Body of pancreas (tissue), 4 donors: ENCODE data around the gene ILDR2. TPM values are rescaled to one million over a fixed set of nuclear protein-coding genes. Genes with fewer than 3 reads are reported as not detected.
A peak's percentile ranks its signal among the peaks of the same experiment; 100 is the strongest.

ENCODE experiments used
- ATAC-seq: fragments of 150-250 bp; one replicate; pipeline ENCODE4 v1.9.1; 2016
- DNase-seq, 4 donors: peaks; one replicate each; pipeline ENCODE4 v3.0.0-alpha.2; 2019
- H3K27ac ChIP-seq, 4 donors: fragments of 200-600 bp; sonication (generic); 1 replicate in 3 of 4; 2 replicates in 1 of 4; pipeline versions ENCODE4 v1.5.1 to v1.6.1; 2016 to 2019; ENCODE audit warnings: mild to moderate bottlenecking in 1 of 4, mixed read lengths in 1 of 4, moderate library complexity in 1 of 4
- H3K27me3 ChIP-seq, 2 donors: fragments of 200-600 bp; sonication (generic); one replicate each; pipeline ENCODE4 v1.6.0; 2016; ENCODE audit warnings: mild to moderate bottlenecking in 1 of 2
- H3K36me3 ChIP-seq, 2 donors: fragments of 200-600 bp; sonication (generic); replicated peaks in 1 of 2; 2 replicates each; pipeline ENCODE4 v1.5.1; 2016; ENCODE audit warnings: low read depth in 2 of 2; ENCODE audit not compliant: insufficient read depth in 1 of 2
- H3K4me1 ChIP-seq: fragments of 200-600 bp; sonication (generic); one replicate; pipeline ENCODE4 v1.6.0; 2016
- H3K4me3 ChIP-seq, 2 donors: fragments of 200-600 bp; sonication (generic); 1 replicate in 1 of 2; 2 replicates in 1 of 2; pipeline ENCODE4 v1.5.1; 2016 to 2019
- H3K9me3 ChIP-seq, 3 donors: fragments of 200-600 bp; sonication (generic); 1 replicate in 2 of 3; 2 replicates in 1 of 3; pipeline ENCODE4 v1.5.1; 2016
- POLR2A ChIP-seq, 3 donors: fragments of 450-650 bp; IDR thresholded peaks; one replicate each; pipeline ENCODE4 v1.6.1; 2016; ENCODE audit warnings: antibody characterized with exemption in 3 of 3, mild to moderate bottlenecking in 2 of 3
- WGBS, 2 donors: methylation state at CpG; one replicate each; pipeline ENCODE4 v1.1.5; 2017; 5-methylcytosine and 5-hydroxymethylcytosine counted together
- intact Hi-C: fragments of 100-400 bp; cut with DNase I; formaldehyde crosslinking; loops from one replicate; pipeline ENCODE4 v1.15.1; 2023
- total RNA-seq, 2 donors: library from RNA; depleted of rRNA; stranded (reverse); fragments of >200 nt; gene quantifications; one replicate each; pipeline ENCODE4 v1.1.0, GENCODE V29; 2016
- TF ChIP-seq, protein P1 (sequence below), 7 experiments: fragments of 450-650 bp in 4 of 7; fragments of 200-600 bp in 3 of 7; sonication (generic) in 3 of 7; IDR thresholded peaks; one replicate each; pipeline ENCODE4 v1.5.1; 2016 to 2019; ENCODE audit warnings: antibody characterized with exemption in 7 of 7

Gene ILDR2, protein sequence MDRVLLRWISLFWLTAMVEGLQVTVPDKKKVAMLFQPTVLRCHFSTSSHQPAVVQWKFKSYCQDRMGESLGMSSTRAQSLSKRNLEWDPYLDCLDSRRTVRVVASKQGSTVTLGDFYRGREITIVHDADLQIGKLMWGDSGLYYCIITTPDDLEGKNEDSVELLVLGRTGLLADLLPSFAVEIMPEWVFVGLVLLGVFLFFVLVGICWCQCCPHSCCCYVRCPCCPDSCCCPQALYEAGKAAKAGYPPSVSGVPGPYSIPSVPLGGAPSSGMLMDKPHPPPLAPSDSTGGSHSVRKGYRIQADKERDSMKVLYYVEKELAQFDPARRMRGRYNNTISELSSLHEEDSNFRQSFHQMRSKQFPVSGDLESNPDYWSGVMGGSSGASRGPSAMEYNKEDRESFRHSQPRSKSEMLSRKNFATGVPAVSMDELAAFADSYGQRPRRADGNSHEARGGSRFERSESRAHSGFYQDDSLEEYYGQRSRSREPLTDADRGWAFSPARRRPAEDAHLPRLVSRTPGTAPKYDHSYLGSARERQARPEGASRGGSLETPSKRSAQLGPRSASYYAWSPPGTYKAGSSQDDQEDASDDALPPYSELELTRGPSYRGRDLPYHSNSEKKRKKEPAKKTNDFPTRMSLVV
- total RNA-seq: under 1 TPM; 0.52 to 0.66 TPM

DNA sequence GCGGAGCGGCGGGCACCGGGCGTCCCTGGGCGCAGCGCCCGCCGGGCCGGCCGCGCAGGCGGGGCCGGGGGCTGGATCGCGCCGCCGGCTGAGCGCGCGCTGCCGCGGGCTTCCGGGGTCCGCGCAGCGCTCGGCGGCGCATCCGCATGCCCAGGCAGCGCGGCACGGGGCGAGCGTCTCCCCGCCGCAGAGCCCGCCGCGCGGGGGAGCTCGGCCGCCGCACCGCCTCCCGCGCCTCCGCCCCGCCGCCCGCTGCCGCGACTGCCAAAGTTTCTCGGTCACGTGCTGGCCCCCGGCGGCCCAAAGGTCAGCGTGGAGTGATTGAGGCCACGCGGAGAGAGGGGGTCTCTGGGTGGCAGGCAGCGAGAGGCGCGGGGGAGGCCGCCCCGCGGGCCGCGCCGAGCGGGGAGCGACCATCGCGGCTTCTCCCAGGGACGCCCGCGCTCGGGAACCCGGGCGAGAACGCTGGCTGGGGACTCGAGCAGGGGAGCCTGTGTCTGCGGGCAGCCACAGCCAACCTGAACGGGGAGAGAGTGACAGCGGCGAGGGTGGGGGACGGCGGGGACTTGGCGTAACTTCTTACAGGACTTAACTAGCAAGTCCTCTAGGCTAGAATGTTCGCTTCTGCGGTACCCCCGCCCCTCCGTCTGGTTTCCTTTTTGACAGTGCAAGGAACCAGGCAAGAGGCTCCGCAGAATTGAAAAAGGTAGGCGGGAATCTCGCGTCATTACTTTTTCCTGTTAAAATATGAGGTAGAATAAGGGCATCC lies at the start of gene ILDR2:
ILDR2 (minus strand) TSS at position 180 of the 769 bp plus-strand sequence. CDS start 272 bp downstream, outside the sequence.
- TF ChIP-seq, protein P1, sequence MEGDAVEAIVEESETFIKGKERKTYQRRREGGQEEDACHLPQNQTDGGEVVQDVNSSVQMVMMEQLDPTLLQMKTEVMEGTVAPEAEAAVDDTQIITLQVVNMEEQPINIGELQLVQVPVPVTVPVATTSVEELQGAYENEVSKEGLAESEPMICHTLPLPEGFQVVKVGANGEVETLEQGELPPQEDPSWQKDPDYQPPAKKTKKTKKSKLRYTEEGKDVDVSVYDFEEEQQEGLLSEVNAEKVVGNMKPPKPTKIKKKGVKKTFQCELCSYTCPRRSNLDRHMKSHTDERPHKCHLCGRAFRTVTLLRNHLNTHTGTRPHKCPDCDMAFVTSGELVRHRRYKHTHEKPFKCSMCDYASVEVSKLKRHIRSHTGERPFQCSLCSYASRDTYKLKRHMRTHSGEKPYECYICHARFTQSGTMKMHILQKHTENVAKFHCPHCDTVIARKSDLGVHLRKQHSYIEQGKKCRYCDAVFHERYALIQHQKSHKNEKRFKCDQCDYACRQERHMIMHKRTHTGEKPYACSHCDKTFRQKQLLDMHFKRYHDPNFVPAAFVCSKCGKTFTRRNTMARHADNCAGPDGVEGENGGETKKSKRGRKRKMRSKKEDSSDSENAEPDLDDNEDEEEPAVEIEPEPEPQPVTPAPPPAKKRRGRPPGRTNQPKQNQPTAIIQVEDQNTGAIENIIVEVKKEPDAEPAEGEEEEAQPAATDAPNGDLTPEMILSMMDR (IDR thresholded peaks at IDR 0.05): peak in 2 of 7 experiments; percentile 15 to 40
- TF ChIP-seq POLR2A (IDR thresholded peaks at IDR 0.05): peak in 1 of 3 donors; percentile 26
- Histone ChIP-seq H3K27ac (peak within 1 kb of the TSS in 2 of 4 donors; percentile 28 to 52), H3K27me3 (no peaks in the 10 kb centered on the region), H3K9me3 (no peaks in the 10 kb centered on the region), H3K36me3 (no peaks in the 10 kb centered on the region), H3K4me3 (peak within 1 kb of the TSS; percentile 10 to 67), H3K4me1 (no peaks in the 10 kb centered on the region)
- ATAC-seq: peak; percentile 85
- WGBS, 2 donors: 0% methylated on average over 12 to 70 of the region's 97 CpGs
- peak; percentile 44 to 68 (median 54) for DNase-seq
- intact Hi-C loops: no loop called here

DNA sequence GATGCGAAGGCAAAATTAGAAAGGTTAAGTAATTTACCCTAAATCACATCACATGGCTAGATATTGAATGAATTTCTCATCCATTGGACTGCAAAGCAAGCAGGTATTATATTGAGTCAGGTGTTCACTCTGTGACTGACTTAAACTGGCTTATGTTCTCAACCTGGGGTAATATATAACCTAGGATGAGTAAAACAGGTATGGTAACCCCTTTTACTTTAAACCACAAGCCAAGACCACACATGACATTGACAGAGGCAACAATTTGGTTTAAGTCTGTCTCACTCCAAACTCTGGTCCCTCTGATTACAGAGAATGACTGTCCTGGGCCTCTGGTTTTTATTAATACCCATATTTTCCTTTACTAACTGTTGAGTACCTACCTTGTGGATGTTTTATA lies 47.0 kb upstream of the ILDR2 start:
- intact Hi-C loops: no loop called here
- ATAC-seq: no peak
- no peaks in the 10 kb centered on the region for H3K4me1 ChIP-seq
- H3K9me3 ChIP-seq: no peaks in the 10 kb centered on the region
- no peak for DNase-seq
- no peak overlapping the region for H3K27ac ChIP-seq
- no peak overlapping the region for H3K4me3 ChIP-seq
- no peaks in the 10 kb centered on the region for H3K27me3 ChIP-seq
- 86 to 87% methylated on average over 1 of the region's 1 CpG for WGBS, 2 donors
- TF ChIP-seq, protein P1 (IDR thresholded peaks at IDR 0.05): no peak
- TF ChIP-seq POLR2A (IDR thresholded peaks at IDR 0.05): no peak
- no peaks in the 10 kb centered on the region for H3K36me3 ChIP-seq

DNA sequence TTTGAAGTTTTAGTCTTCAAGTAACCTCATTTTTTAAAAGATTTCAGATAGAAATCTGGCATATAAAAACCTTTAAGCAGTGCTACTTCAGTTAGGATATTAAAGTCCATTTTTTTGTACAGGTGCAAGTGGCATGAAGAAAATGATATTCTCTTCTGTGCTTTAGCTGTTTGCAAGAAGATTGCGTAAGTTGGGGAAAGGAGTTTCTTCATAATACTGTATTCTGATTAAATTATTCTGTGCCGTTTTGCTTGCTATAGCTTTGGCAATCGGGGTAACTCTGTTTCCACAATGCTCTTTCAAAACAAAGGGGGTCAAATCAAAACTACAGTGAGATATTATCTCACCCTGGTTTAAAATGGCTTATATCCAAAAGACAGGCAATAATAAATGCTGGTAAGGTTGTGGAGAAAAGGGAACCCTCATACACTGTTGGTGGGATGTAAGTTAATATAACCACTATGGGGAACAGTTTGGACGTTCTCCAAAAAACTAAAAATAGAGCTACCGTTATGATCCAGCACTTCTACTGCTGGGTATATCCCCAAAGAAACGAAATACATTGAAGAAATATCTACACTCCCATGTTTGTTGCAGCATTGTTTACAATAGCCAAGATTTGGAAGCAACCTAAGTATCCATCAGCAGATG lies 40.9 kb upstream of the ILDR2 start:
- Histone ChIP-seq H3K27me3 (no peaks in the 10 kb centered on the region), H3K4me3 (no peak overlapping the region), H3K36me3 (no peaks in the 10 kb centered on the region), H3K4me1 (no peaks in the 10 kb centered on the region), H3K27ac (no peak overlapping the region), H3K9me3 (no peaks in the 10 kb centered on the region)
- whole genome bisulfite sequencing, 2 donors: 53 to 56% methylated on average over 6 of the region's 6 CpGs
- ATAC-seq (no peak), DNase-seq (no peak)
- intact Hi-C loops: no loop called here
- TF ChIP-seq POLR2A (IDR thresholded peaks at IDR 0.05): no peak
- TF ChIP-seq, protein P1 (IDR thresholded peaks at IDR 0.05): no peak

DNA sequence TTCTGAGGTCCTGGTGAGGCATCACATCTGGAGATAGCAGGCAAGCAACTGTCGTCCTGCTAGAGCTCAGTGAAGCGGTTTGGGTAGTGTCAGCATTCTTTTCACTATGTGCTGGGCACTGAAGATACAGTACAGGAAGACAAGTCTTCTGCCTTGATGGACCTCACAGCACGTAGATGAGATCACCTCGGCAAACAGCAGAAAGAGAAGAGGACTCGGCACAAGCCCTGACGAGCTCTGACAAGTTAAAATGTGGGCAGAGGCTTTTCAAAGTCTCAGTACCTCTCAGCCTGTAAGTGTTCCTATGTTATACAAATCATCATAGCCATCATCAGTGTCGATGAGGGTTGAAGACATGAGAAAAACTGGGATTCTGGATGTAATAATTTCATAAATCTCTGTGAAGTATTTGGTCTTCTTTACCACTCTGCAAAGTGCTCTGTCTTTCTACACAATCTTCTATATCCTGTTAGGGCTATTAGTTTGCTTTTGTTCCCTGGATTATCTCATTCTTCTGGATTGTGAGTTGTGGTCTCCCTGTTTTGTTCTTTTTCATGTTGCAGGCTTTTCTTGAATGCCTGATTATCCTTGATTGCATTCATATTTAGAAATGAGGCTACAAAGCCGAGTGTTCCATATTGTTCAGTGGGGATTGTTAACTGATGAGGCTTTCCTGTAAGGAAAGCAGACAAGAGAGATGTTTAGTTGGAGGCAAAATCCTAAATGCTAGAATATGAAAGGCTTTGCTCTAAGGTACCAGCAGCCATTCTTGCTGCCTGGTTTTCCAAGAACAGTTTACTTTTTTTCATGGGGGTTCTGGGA lies 38.0 kb upstream of the ILDR2 start:
- Histone ChIP-seq H3K27me3 (no peaks in the 10 kb centered on the region), H3K4me3 (no peak overlapping the region), H3K9me3 (no peaks in the 10 kb centered on the region), H3K27ac (no peak overlapping the region), H3K4me1 (no peaks in the 10 kb centered on the region), H3K36me3 (no peaks in the 10 kb centered on the region)
- ATAC-seq (no peak), DNase-seq (no peak)
- WGBS, 2 donors: 54 to 57% methylated on average over 8 of the region's 8 CpGs
- intact Hi-C loops: no loop called here
- TF ChIP-seq POLR2A (IDR thresholded peaks at IDR 0.05): no peak
- TF ChIP-seq, protein P1 (IDR thresholded peaks at IDR 0.05): no peak
